ENCODE measurements around the gene NEO1.

NEO1 gene

GRCh38 chr15:73244333-73244732, 192.1 kb downstream of the NEO1 start:
- no peaks in the 10 kb centered on the region for H4K20me1 ChIP-seq (ENCODE audit: control insufficient read depth, insufficient read depth, low read depth, low read length)
- no peaks in the 10 kb centered on the region for H3K9me3 ChIP-seq (ENCODE audit: control insufficient read depth, insufficient read depth, low read length)
- H3F3A ChIP-seq (ENCODE audit: control insufficient read depth, insufficient read depth): no peaks in the 10 kb centered on the region
- H3K27me3 ChIP-seq (ENCODE audit: control insufficient read depth, low read length): peaks cover 9% of the 10 kb centered on the region
- H3K4me2 ChIP-seq (ENCODE audit: low read length): no peak overlapping the region
- H3K36me3 ChIP-seq (ENCODE audit: control insufficient read depth, low read length): no peaks in the 10 kb centered on the region
- no peak overlapping the region for H3K4me3 ChIP-seq (ENCODE audit: low read length)
- no peak for TF ChIP-seq EZH2phosphoT487 (IDR thresholded peaks at IDR 0.05; ENCODE audit: borderline replicate concordance, low read length)
- TF ChIP-seq CTCF (IDR thresholded peaks at IDR 0.05; ENCODE audit: low read depth, low read length, poor library complexity, severe bottlenecking): peak; percentile 47
- H3K27ac ChIP-seq (ENCODE audit: low read depth, low read length): no peak overlapping the region
- no peaks in the 10 kb centered on the region for H3K9me2 ChIP-seq (replicated peaks; ENCODE audit: control insufficient read depth, low read length)
- H3K4me1 ChIP-seq (ENCODE audit: control insufficient read depth, low read length): no peaks in the 10 kb centered on the region
- H3K79me2 ChIP-seq (ENCODE audit: control insufficient read depth, low read length): no peaks in the 10 kb centered on the region

GRCh38 chr15:73246439-73246838, 194.2 kb downstream of the NEO1 start:
- Histone ChIP-seq H3F3A (ENCODE audit: control insufficient read depth, insufficient read depth) (no peaks in the 10 kb centered on the region), H3K4me2 (ENCODE audit: low read length) (no peak overlapping the region), H3K9me3 (ENCODE audit: control insufficient read depth, insufficient read depth, low read length) (no peaks in the 10 kb centered on the region), H4K20me1 (ENCODE audit: control insufficient read depth, insufficient read depth, low read depth, low read length) (no peaks in the 10 kb centered on the region), H3K27ac (ENCODE audit: low read depth, low read length) (no peak overlapping the region), H3K27me3 (ENCODE audit: control insufficient read depth, low read length) (peaks cover 9% of the 10 kb centered on the region), H3K4me1 (ENCODE audit: control insufficient read depth, low read length) (no peaks in the 10 kb centered on the region), H3K4me3 (ENCODE audit: low read length) (no peak overlapping the region), H3K79me2 (ENCODE audit: control insufficient read depth, low read length) (no peaks in the 10 kb centered on the region), H3K36me3 (ENCODE audit: control insufficient read depth, low read length) (no peaks in the 10 kb centered on the region), H3K9me2 (replicated peaks; ENCODE audit: control insufficient read depth, low read length) (no peaks in the 10 kb centered on the region)
- TF ChIP-seq CTCF (IDR thresholded peaks at IDR 0.05; ENCODE audit: low read depth, low read length, poor library complexity, severe bottlenecking): no peak
- TF ChIP-seq EZH2phosphoT487 (IDR thresholded peaks at IDR 0.05; ENCODE audit: borderline replicate concordance, low read length): no peak

- no peak overlapping the region for H3K4me2 ChIP-seq (ENCODE audit: low read length)
- no peaks in the 10 kb centered on the region for H3K9me3 ChIP-seq (ENCODE audit: control insufficient read depth, insufficient read depth, low read length)
- H3K4me3 ChIP-seq (ENCODE audit: low read length): no peak overlapping the region
These were observed 194.6 kb downstream of the NEO1 start for GRCh38 chr15:73246898-73247297.

More at GRCh38 chr15:73246898-73247297, 194.6 kb downstream of the NEO1 start:
- no peaks in the 10 kb centered on the region for H4K20me1 ChIP-seq (ENCODE audit: control insufficient read depth, insufficient read depth, low read depth, low read length)
- H3K36me3 ChIP-seq (ENCODE audit: control insufficient read depth, low read length): no peaks in the 10 kb centered on the region
- no peak overlapping the region for H3K27ac ChIP-seq (ENCODE audit: low read depth, low read length)
- no peaks in the 10 kb centered on the region for H3K9me2 ChIP-seq (replicated peaks; ENCODE audit: control insufficient read depth, low read length)
- H3K27me3 ChIP-seq (ENCODE audit: control insufficient read depth, low read length): peaks cover 9% of the 10 kb centered on the region
- H3K4me1 ChIP-seq (ENCODE audit: control insufficient read depth, low read length): no peaks in the 10 kb centered on the region
- H3F3A ChIP-seq (ENCODE audit: control insufficient read depth, insufficient read depth): no peaks in the 10 kb centered on the region
- no peaks in the 10 kb centered on the region for H3K79me2 ChIP-seq (ENCODE audit: control insufficient read depth, low read length)
- TF ChIP-seq EZH2phosphoT487 (IDR thresholded peaks at IDR 0.05; ENCODE audit: borderline replicate concordance, low read length) (no peak), CTCF (IDR thresholded peaks at IDR 0.05; ENCODE audit: low read depth, low read length, poor library complexity, severe bottlenecking) (no peak)
